ENCODE results near the gene INPP1.

INPP1 gene

GRCh38 chr2:190365499-190366204 lies 22.3 kb downstream of the INPP1 start:
- no peak for DNase-seq

DNA sequence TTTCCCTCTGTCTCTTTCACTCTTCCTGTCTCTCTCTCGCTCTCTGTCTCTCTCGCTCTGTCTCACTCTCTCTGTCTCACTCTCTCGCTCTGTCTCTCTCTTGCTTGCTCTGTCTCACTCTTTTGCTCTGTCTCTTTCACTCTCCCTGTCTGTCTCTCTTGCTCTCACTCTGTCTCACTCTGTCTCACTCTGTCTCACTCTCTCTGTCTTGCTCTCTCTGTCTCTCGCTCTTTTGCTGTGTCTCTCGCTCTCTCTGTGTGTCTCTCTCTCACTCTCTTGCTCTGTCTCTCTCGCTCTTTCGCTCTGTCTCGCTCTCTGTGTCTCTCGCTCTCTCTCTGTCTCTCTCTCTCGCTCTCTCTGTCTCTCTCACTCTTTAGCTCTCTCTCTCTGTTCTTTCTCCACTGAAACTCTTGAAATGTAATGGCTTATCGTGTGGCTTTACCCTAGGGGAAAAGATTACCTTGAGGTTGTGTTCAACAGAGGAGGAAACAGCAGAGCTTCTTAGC lies 22.9 kb downstream of the INPP1 start:
- no peak for DNase-seq

- DNase-seq = no peak
Observed at GRCh38 chr2:190367091-190367490, 23.7 kb downstream of the INPP1 start.

DNA sequence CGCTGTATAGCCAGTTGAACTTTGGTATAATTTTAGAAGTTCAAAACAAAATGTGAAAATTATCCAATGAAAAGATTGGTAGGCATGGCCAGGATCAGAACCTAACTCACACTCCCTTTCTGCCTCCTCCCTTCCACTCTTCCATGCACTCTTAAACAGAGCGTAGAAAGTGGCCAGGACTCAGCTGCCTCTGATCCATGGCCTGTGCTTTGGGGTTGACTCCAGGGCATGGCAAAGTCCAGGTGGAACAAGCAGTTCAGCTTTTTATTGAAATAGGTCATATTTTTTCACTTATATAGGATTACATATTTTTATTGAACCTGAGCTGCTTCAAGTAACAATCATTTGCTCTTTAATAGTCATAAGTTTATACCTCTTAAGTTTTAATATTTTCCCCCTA lies 26.2 kb downstream of the INPP1 start:
- DNase-seq = no peak

DNA sequence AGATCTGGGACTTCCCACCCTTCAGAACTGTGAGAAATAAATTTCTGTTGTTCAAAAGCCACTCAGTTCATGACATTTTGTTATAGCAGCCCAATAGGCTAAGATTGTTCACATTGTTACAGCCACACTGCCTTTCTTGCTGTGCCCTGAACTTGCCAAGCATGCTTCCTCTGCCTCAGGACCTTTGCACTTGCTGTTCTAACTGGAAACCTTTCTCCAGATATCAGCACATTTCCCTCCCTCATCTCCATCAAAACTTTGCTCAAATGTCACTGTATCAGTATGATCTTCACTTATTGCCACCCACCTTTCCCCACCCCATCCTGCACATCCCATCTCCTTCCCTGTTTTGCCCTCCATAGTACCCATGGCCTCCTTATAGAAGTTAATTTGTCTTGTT lies 32.7 kb downstream of the INPP1 start:
- DNase-seq = no peak

DNA sequence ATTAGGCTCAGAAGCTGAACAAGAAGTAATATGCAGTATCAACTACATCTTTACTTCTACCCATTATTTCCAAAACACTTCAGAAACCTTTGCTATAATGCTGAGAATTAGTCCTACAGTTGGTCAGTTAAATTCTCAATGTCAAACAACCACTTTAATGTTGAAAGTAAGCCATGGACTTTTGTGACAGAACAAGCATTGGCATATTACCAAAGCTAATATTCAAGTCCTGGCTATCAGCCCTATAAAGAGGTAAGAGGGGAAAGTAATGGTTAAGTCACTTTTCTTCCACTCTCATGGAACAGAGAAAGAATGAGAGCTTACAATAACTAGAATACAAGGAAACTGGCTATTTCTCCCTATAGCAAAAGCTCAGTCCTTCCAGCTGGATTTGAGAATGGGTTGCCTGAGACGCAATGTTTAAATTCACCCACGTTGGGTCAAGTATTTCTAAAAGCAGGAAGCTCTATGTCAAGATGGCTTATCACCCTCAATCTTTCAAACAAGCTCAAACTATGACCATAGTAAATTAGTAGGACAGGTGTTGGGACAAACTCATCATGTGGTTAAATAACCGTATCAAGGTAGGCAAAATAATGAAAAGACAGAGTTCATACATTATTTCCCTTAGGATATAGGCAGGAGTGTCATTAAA lies 33.3 kb downstream of the INPP1 start:
- no peak for DNase-seq

- no peak for DNase-seq
Observed at GRCh38 chr2:190378880-190379237, 35.5 kb downstream of the INPP1 start.

DNA sequence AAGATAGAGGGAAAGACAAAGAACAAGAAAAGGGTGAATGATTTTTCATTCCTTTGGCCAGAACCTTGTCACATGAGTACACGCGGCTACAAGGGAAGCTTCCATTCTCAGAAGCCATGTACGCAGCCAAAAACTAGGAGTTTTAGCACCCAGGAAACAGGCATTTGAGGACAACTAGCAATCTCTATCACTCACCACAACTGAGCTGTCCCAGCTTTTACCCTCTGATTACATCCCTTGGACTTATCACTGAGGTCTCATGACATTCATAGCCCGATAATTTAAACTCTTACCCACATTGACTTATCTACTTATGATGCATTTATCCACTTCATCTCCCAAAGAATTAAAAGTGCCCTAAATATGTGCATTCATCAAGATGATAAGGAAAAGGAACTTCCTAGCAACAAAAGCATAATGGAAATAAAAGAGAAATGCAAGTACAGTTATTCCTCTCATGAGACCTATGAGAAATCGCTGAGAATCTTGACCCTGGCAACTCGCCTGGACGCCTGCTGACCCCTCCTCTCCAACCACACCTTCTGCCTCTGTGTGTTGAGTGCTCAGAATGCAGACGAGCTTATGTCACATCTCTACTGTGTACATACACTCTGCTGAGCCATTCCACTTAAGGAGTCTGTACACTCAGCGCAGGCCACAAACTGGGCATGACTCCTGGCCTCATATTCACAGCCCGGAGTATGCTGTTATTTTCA lies 36.0 kb downstream of the INPP1 start:
- DNase-seq = no peak

- DNase-seq = no peak
Observed at GRCh38 chr2:190380962-190381412, 37.6 kb downstream of the INPP1 start.

DNA sequence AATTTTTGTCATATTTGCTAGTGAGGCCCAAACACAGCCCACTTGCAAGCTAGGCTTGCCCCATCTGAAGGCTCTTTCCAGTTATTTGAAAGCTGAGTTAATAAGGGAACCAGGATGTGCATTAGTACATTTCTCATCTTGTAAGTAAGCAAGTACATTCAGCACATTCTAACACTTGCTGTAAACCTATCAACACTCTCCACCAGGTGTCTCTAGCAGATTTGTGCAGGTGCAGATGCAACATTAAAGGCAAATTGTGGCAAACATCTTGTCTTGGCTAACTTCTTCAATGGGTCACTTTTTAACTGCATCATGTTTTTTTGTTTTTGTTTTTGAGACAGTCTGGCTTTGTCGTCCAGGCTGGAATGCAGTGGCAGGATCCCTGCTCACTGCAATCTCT lies 39.5 kb downstream of the INPP1 start:
- DNase-seq = peak; percentile 7 to 36

- DNase-seq = no peak
Observed at GRCh38 chr2:190387422-190387821, 44.0 kb downstream of the INPP1 start.

DNA sequence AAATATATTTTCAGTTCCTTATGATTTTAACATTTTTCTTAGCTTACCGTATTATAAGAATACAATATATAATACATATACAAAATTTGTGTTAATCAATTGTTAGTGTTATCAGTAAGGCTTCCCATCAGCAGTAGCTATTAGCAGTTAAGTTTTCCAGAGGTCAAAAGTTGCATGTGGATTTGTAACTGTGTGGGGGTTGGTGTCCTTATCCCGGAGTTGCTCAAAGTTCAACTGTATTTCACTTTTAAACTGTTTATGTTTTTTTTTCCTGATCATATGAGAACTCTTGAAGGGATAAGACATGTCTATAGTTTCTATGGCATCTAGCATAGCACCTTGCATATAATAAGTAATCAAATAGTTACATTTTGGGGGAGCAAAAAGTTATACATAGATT lies 52.9 kb downstream of the INPP1 start:
- no peak for DNase-seq

- no peak for DNase-seq
Observed at GRCh38 chr2:190402986-190403603, 59.7 kb downstream of the INPP1 start.

DNA sequence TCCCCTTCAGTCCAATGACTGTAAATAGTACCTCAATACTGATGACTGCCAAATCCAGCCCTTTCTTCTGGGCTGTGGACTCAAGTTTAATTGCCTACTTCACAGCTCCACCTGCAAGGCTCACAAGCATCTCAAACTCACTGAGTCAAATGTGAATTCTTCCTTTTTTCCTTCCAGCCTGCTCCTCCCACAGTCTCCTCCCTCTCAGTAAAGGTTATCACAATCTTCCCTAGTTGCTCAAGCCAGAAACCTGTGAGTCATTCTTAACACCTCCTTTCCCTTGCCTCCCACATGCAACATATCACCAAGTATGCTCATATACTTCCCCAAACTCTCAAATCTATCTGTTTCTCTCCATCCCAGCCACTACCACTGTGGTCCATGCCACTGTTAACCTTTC lies 61.1 kb downstream of the INPP1 start:
- DNase-seq = no peak

GRCh38 chr2:190405070-190405469 lies 61.7 kb downstream of the INPP1 start:
- DNase-seq = no peak

- DNase-seq = no peak
Observed at GRCh38 chr2:190405995-190406394, 62.6 kb downstream of the INPP1 start.

GRCh38 chr2:190406805-190407204 lies 63.4 kb downstream of the INPP1 start:
- no peak for DNase-seq

GRCh38 chr2:190407246-190407661 lies 63.9 kb downstream of the INPP1 start:
- DNase-seq = no peak

GRCh38 chr2:190407662-190408537 lies 64.5 kb downstream of the INPP1 start, which contains the start of gene MFSD6:
TSS of gene MFSD6 (plus strand) at chr2:190408355. CDS start at chr2:190436030, 27,675 bp downstream.
- DNase-seq = peak in 1 of 2 experiments; percentile 20

- no peak for DNase-seq
Observed at GRCh38 chr2:190408538-190409271, 65.3 kb downstream of the INPP1 start.

DNA sequence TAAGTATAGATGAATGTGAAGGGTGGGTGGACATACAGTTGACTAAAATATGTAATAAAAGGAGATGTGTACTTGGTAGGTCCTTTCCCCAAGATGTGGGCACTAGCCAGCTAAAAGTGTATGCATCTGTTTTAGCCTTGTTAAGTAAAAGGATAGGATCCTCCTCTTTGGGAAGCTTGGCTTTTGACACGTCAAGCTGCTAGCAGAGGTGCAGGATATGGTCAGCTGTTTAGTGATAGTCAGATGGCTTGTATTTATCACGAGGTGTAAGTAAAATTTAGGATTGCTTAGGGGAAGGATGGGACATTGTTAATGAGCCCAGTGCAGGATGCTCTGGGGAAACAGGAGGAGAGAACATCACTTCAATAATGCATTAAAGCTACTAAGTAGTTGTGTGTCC lies 66.2 kb downstream of the INPP1 start:
- DNase-seq = no peak

- no peak for DNase-seq
Observed at GRCh38 chr2:190410166-190410565, 66.8 kb downstream of the INPP1 start.
